Activated naive CD8-positive, alpha-beta T cell treated with anti-CD3 and anti-CD28 coated beads, Interleukin-2, amount 50 U/mL, for 24 hours (primary cell): ENCODE data around the gene DRC3.

Experiments used
- ATAC-seq: fragments of 150-1000 bp; cut with Tn5 transposase; one replicate; pipeline ENCODE4 v1.10.0; 2021
- DNase-seq: peaks from one replicate; pipeline ENCODE4 v3.0.0; 2021
- H3K27ac Mint-ChIP-seq: one replicate; pipeline ENCODE4 v1.8.0; 2021; ENCODE audit warnings: mild to moderate bottlenecking, mixed read lengths
- H3K27me3 Mint-ChIP-seq: one replicate; pipeline ENCODE4 v1.8.0; 2021; ENCODE audit warnings: mixed read lengths
- H3K36me3 Mint-ChIP-seq: one replicate; pipeline ENCODE4 v1.8.0; 2021; ENCODE audit warnings: low read depth, mixed read lengths
- H3K4me1 Mint-ChIP-seq: one replicate; pipeline ENCODE4 v1.8.0; 2021; ENCODE audit warnings: mixed read lengths
- H3K4me3 Mint-ChIP-seq: one replicate; pipeline ENCODE4 v1.8.0; 2021; ENCODE audit warnings: mild to moderate bottlenecking, moderate library complexity, mixed read lengths
- H3K9me3 Mint-ChIP-seq: one replicate; pipeline ENCODE4 v1.8.0; 2021; ENCODE audit warnings: mixed read lengths

DRC3 gene

GRCh38 chr17:18004884-18005305 lies 32.2 kb downstream of the DRC3 start:
- no peak for DNase-seq

GRCh38 chr17:18005496-18005895 lies 32.8 kb downstream of the DRC3 start:
- no peak overlapping the region for H3K27ac Mint-ChIP-seq
- H3K27me3 Mint-ChIP-seq, result no peaks in the 10 kb centered on the region

More at GRCh38 chr17:18004884-18005305, 32.2 kb downstream of the DRC3 start:
- H3K36me3 Mint-ChIP-seq, result peaks cover 2% of the 10 kb centered on the region
- no peaks in the 10 kb centered on the region for H3K4me1 Mint-ChIP-seq
- ATAC-seq, result no peak
- H3K27ac Mint-ChIP-seq, result no peak overlapping the region
- H3K4me3 Mint-ChIP-seq, result no peak overlapping the region
- H3K27me3 Mint-ChIP-seq, result no peaks in the 10 kb centered on the region
- H3K9me3 Mint-ChIP-seq, result no peaks in the 10 kb centered on the region

GRCh38 chr17:18006495-18007239 lies 34.0 kb downstream of the DRC3 start:
- Mint-ChIP-seq H3K27ac (no peak overlapping the region), H3K27me3 (no peaks in the 10 kb centered on the region), H3K36me3 (peaks cover 2% of the 10 kb centered on the region), H3K4me3 (no peak overlapping the region), H3K4me1 (no peaks in the 10 kb centered on the region), H3K9me3 (no peaks in the 10 kb centered on the region)
- DNase-seq (no peak), ATAC-seq (no peak)

More at GRCh38 chr17:18005496-18005895, 32.8 kb downstream of the DRC3 start:
- no peak for DNase-seq
- no peak for ATAC-seq
- no peaks in the 10 kb centered on the region for H3K4me1 Mint-ChIP-seq
- H3K4me3 Mint-ChIP-seq, result no peak overlapping the region
- H3K9me3 Mint-ChIP-seq, result no peaks in the 10 kb centered on the region
- H3K36me3 Mint-ChIP-seq, result peaks cover 2% of the 10 kb centered on the region

- ATAC-seq (no peak), DNase-seq (no peak)
- H3K4me1 Mint-ChIP-seq, result no peaks in the 10 kb centered on the region
- no peak overlapping the region for H3K27ac Mint-ChIP-seq
- peaks cover 5% of the 10 kb centered on the region for H3K36me3 Mint-ChIP-seq
- no peaks in the 10 kb centered on the region for H3K27me3 Mint-ChIP-seq
- no peaks in the 10 kb centered on the region for H3K9me3 Mint-ChIP-seq
- H3K4me3 Mint-ChIP-seq, result no peak overlapping the region
These were observed 36.0 kb downstream of the DRC3 start for GRCh38 chr17:18008496-18009268.

- Mint-ChIP-seq H3K27ac (no peak overlapping the region), H3K36me3 (peaks cover 5% of the 10 kb centered on the region)
These were observed 37.2 kb downstream of the DRC3 start for GRCh38 chr17:18009609-18010420.

GRCh38 chr17:18011286-18011685 lies 38.6 kb downstream of the DRC3 start:
- H3K4me3 Mint-ChIP-seq, result no peak overlapping the region
- no peaks in the 10 kb centered on the region for H3K9me3 Mint-ChIP-seq
- DNase-seq, result no peak
- H3K4me1 Mint-ChIP-seq, result no peaks in the 10 kb centered on the region
- H3K36me3 Mint-ChIP-seq, result peaks cover 6% of the 10 kb centered on the region
- ATAC-seq, result no peak
- no peaks in the 10 kb centered on the region for H3K27me3 Mint-ChIP-seq
- H3K27ac Mint-ChIP-seq, result no peak overlapping the region

More at GRCh38 chr17:18009609-18010420, 37.2 kb downstream of the DRC3 start:
- ATAC-seq (no peak), DNase-seq (no peak)
- Mint-ChIP-seq H3K27me3 (no peaks in the 10 kb centered on the region), H3K4me1 (no peaks in the 10 kb centered on the region), H3K4me3 (no peak overlapping the region), H3K9me3 (no peaks in the 10 kb centered on the region)

GRCh38 chr17:18014006-18014405 lies 41.3 kb downstream of the DRC3 start:
- Mint-ChIP-seq H3K36me3 (peaks cover 6% of the 10 kb centered on the region), H3K4me3 (no peak overlapping the region), H3K27ac (no peak overlapping the region), H3K27me3 (no peaks in the 10 kb centered on the region), H3K9me3 (no peaks in the 10 kb centered on the region), H3K4me1 (no peaks in the 10 kb centered on the region)
- DNase-seq, result no peak
- no peak for ATAC-seq

GRCh38 chr17:18015593-18015992 lies 42.9 kb downstream of the DRC3 start:
- Mint-ChIP-seq H3K4me3 (no peak overlapping the region), H3K36me3 (peaks cover 4% of the 10 kb centered on the region), H3K27ac (no peak overlapping the region), H3K4me1 (no peaks in the 10 kb centered on the region), H3K27me3 (no peaks in the 10 kb centered on the region), H3K9me3 (no peaks in the 10 kb centered on the region)
- DNase-seq (no peak), ATAC-seq (no peak)

- Mint-ChIP-seq H3K4me1 (no peaks in the 10 kb centered on the region), H3K27me3 (no peaks in the 10 kb centered on the region), H3K36me3 (peaks cover 4% of the 10 kb centered on the region), H3K9me3 (no peaks in the 10 kb centered on the region), H3K27ac (no peak overlapping the region), H3K4me3 (no peak overlapping the region)
- DNase-seq (no peak), ATAC-seq (no peak)
These were observed 43.8 kb downstream of the DRC3 start for GRCh38 chr17:18016426-18016825.

- no peaks in the 10 kb centered on the region for H3K4me1 Mint-ChIP-seq
- DNase-seq (no peak), ATAC-seq (no peak)
- H3K4me3 Mint-ChIP-seq, result no peak overlapping the region
- H3K9me3 Mint-ChIP-seq, result no peaks in the 10 kb centered on the region
- no peaks in the 10 kb centered on the region for H3K27me3 Mint-ChIP-seq
- H3K36me3 Mint-ChIP-seq, result peaks cover 2% of the 10 kb centered on the region
- no peak overlapping the region for H3K27ac Mint-ChIP-seq
These were observed 45.3 kb downstream of the DRC3 start for GRCh38 chr17:18017958-18018357.

GRCh38 chr17:18018411-18018921 lies 45.8 kb downstream of the DRC3 start:
- Mint-ChIP-seq H3K9me3 (no peaks in the 10 kb centered on the region), H3K4me3 (no peak overlapping the region)

GRCh38 chr17:18019838-18020154 lies 47.1 kb downstream of the DRC3 start:
- Mint-ChIP-seq H3K4me1 (no peaks in the 10 kb centered on the region), H3K27ac (no peak overlapping the region), H3K9me3 (no peaks in the 10 kb centered on the region), H3K27me3 (no peaks in the 10 kb centered on the region), H3K4me3 (no peak overlapping the region), H3K36me3 (peaks cover 3% of the 10 kb centered on the region)
- ATAC-seq (no peak), DNase-seq (no peak)

More at GRCh38 chr17:18018411-18018921, 45.8 kb downstream of the DRC3 start:
- no peaks in the 10 kb centered on the region for H3K27me3 Mint-ChIP-seq
- H3K36me3 Mint-ChIP-seq, result peaks cover 2% of the 10 kb centered on the region
- H3K4me1 Mint-ChIP-seq, result no peaks in the 10 kb centered on the region
- ATAC-seq, result no peak
- no peak for DNase-seq
- no peak overlapping the region for H3K27ac Mint-ChIP-seq

- ATAC-seq, result no peak
- DNase-seq, result no peak
- H3K4me3 Mint-ChIP-seq, result no peak overlapping the region
- peaks cover 4% of the 10 kb centered on the region for H3K36me3 Mint-ChIP-seq
- H3K27me3 Mint-ChIP-seq, result no peaks in the 10 kb centered on the region
- H3K27ac Mint-ChIP-seq, result no peak overlapping the region
- no peaks in the 10 kb centered on the region for H3K9me3 Mint-ChIP-seq
- H3K4me1 Mint-ChIP-seq, result peaks cover 9% of the 10 kb centered on the region
These were observed 48.3 kb downstream of the DRC3 start for GRCh38 chr17:18020971-18021370.

GRCh38 chr17:18021372-18021771 lies 48.7 kb downstream of the DRC3 start:
- peaks cover 4% of the 10 kb centered on the region for H3K36me3 Mint-ChIP-seq
- no peak overlapping the region for H3K4me3 Mint-ChIP-seq
- ATAC-seq, result no peak
- no peak for DNase-seq
- no peak overlapping the region for H3K27ac Mint-ChIP-seq
- H3K27me3 Mint-ChIP-seq, result no peaks in the 10 kb centered on the region
- H3K9me3 Mint-ChIP-seq, result no peaks in the 10 kb centered on the region
- H3K4me1 Mint-ChIP-seq, result peaks cover 13% of the 10 kb centered on the region
